PC-3 (cell line): ENCODE measurements around the gene STAT3. TPM values are rescaled to one million over a fixed set of nuclear protein-coding genes. Genes with fewer than 3 reads are reported as not detected.

Experiments used
- ATAC-seq: fragments of 200-7000 bp; cut with Tn5 transposase; 2 replicates; pipeline ENCODE4 v1.9.1; 2020; ENCODE audit warnings: mild to moderate bottlenecking, moderate library complexity
- BruUV-seq: library from RNA; stranded (reverse); fragments of 400-500 nt; replicated peaks from 2 replicates; lab custom pipeline; 2021; lab: Mats Ljungman, UMichigan
- CTCF ChIA-PET: fragments of 300-600 bp; sonication (Branson Sonifier 250); formaldehyde crosslinking; loops from one replicate; lab custom pipeline; 2022; ENCODE audit warnings: antibody characterized with exemption; lab: Charles Lee
- POLR2A ChIA-PET: fragments of 300-600 bp; sonication (Branson Sonifier 250); formaldehyde crosslinking; loops from one replicate; lab custom pipeline; 2022; ENCODE audit warnings: antibody characterized with exemption; ENCODE audit not compliant: unreplicated experiment; lab: Charles Lee
- DNase-seq: peaks from one replicate; pipeline ENCODE4 v3.0.0-alpha.2; 2015
- H2AFZ ChIP-seq: fragments of 300-600 bp; sonication (generic); 2 replicates; pipeline ENCODE4 v1.6.0; 2016; ENCODE audit warnings: antibody characterized with exemption, low read length
- H3F3A ChIP-seq: fragments of 300-600 bp; sonication (generic); one replicate; pipeline ENCODE4 v1.6.0; 2017; ENCODE audit warnings: antibody characterized with exemption, low read length, control low read depth, mild to moderate bottlenecking; ENCODE audit not compliant: unreplicated experiment
- H3K27ac ChIP-seq: fragments of 300-600 bp; sonication (generic); 2 replicates; pipeline ENCODE4 v1.5.1; 2016; ENCODE audit warnings: mild to moderate bottlenecking, low read length
- H3K27me3 ChIP-seq: fragments of 300-600 bp; sonication (generic); 2 replicates; pipeline ENCODE4 v1.6.1; 2016; ENCODE audit warnings: low read length, mixed read lengths
- H3K36me3 ChIP-seq: fragments of 300-600 bp; sonication (generic); 2 replicates; pipeline ENCODE4 v1.6.1; 2016; ENCODE audit warnings: low read depth, mixed run types, low read length, mixed read lengths
- H3K4me1 ChIP-seq: fragments of 300-600 bp; sonication (generic); 2 replicates; pipeline ENCODE4 v1.5.1; 2016; ENCODE audit warnings: low read length; ENCODE audit not compliant: insufficient read depth
- H3K4me2 ChIP-seq: fragments of 300-600 bp; sonication (generic); 2 replicates; pipeline ENCODE4 v1.6.0; 2016; ENCODE audit warnings: low read length
- H3K4me3 ChIP-seq: fragments of 300-600 bp; sonication (generic); 2 replicates; pipeline ENCODE4 v1.5.1; 2016; ENCODE audit warnings: mild to moderate bottlenecking, low read length, mixed read lengths
- H3K79me2 ChIP-seq: fragments of 300-600 bp; sonication (generic); 2 replicates; pipeline ENCODE4 v1.6.1; 2017; ENCODE audit warnings: low read length, mixed read lengths
- H3K9ac ChIP-seq: fragments of 300-600 bp; sonication (generic); 2 replicates; pipeline ENCODE4 v1.6.0; 2016; ENCODE audit warnings: mild to moderate bottlenecking, low read length
- H3K9me2 ChIP-seq: fragments of 300-600 bp; sonication (generic); replicated peaks from 2 replicates; pipeline ENCODE4 v1.6.1; 2016; ENCODE audit warnings: mixed run types, low read length, mixed read lengths
- H3K9me3 ChIP-seq: fragments of 300-600 bp; sonication (generic); 2 replicates; pipeline ENCODE4 v1.6.1; 2016; ENCODE audit warnings: low read length, mixed read lengths
- H4K20me1 ChIP-seq: fragments of 300-600 bp; sonication (generic); 2 replicates; pipeline ENCODE4 v1.6.1; 2016; ENCODE audit warnings: low read length, mixed read lengths
- CTCF ChIP-seq: fragments of 300-600 bp; sonication (generic); conservative IDR thresholded peaks from 2 replicates; pipeline ENCODE4 v1.5.1; 2017; ENCODE audit warnings: antibody characterized with exemption, low read depth, mild to moderate bottlenecking, low read length
- EZH2 ChIP-seq: fragments of 300-600 bp; sonication (generic); IDR thresholded peaks from one replicate; pipeline ENCODE4 v1.6.1; 2017; ENCODE audit warnings: antibody characterized with exemption, mild to moderate bottlenecking, low read length; ENCODE audit not compliant: unreplicated experiment
- EZH2phosphoT487 ChIP-seq: fragments of 300-600 bp; sonication (generic); IDR thresholded peaks from 2 replicates; pipeline ENCODE4 v1.6.1; 2018; ENCODE audit warnings: mild to moderate bottlenecking, antibody characterized with exemption, low read length, borderline replicate concordance
- intact Hi-C: fragments of 100-400 bp; cut with micrococcal nuclease; formaldehyde crosslinking; loops from 2 replicates; pipeline ENCODE4 v1.9.0; 2023
- total RNA-seq: library from RNA; depleted of rRNA; stranded (reverse); fragments of >200 nt; gene quantifications from 2 replicates; pipeline ENCODE4 v1.2.3, GENCODE V29; 2014

Gene STAT3
- total RNA-seq, 1 experiment from 2014 or later, result not detected

GRCh38 chr17:42313773-42314566 is 74.3 kb downstream of the STAT3 start:
- H3K36me3 ChIP-seq, result no peaks in the 10 kb centered on the region
- no peaks in the 10 kb centered on the region for H3F3A ChIP-seq
- no TSS peak for BruUV-seq
- no peak overlapping the region for H3K4me2 ChIP-seq
- no peak for TF ChIP-seq EZH2
- TF ChIP-seq CTCF, result no peak
- no peak for TF ChIP-seq EZH2phosphoT487
- no peak overlapping the region for H3K27ac ChIP-seq
- intact Hi-C loops, result no loop called here
- H3K9me3 ChIP-seq, result no peaks in the 10 kb centered on the region
- no peaks in the 10 kb centered on the region for H3K27me3 ChIP-seq
- H3K4me1 ChIP-seq, result no peaks in the 10 kb centered on the region
- CTCF ChIA-PET, result no interaction called here
- no peak overlapping the region for H3K4me3 ChIP-seq
- H3K9ac ChIP-seq, result no peak overlapping the region
- no peaks in the 10 kb centered on the region for H4K20me1 ChIP-seq
- POLR2A ChIA-PET, result no interaction called here
- no peaks in the 10 kb centered on the region for H3K9me2 ChIP-seq
- H2AFZ ChIP-seq, result no peak overlapping the region
- ATAC-seq, result no peak
- H3K79me2 ChIP-seq, result no peaks in the 10 kb centered on the region
- DNase-seq, result no peak

GRCh38 chr17:42313389-42313772 is 74.9 kb downstream of the STAT3 start:
- ATAC-seq (no peak), DNase-seq (no peak)
- POLR2A ChIA-PET, result no interaction called here
- intact Hi-C loops, result no loop called here
- Histone ChIP-seq H3K4me2 (no peak overlapping the region), H3K4me3 (no peak overlapping the region), H3K4me1 (no peaks in the 10 kb centered on the region), H4K20me1 (no peaks in the 10 kb centered on the region), H3K9me3 (no peaks in the 10 kb centered on the region), H3K9ac (no peak overlapping the region), H2AFZ (no peak overlapping the region), H3K27me3 (no peaks in the 10 kb centered on the region), H3K36me3 (no peaks in the 10 kb centered on the region), H3K79me2 (no peaks in the 10 kb centered on the region), H3K9me2 (no peaks in the 10 kb centered on the region), H3F3A (no peaks in the 10 kb centered on the region), H3K27ac (no peak overlapping the region)
- CTCF ChIA-PET, result no interaction called here
- TF ChIP-seq EZH2phosphoT487, result no peak
- TF ChIP-seq EZH2, result no peak
- no peak for TF ChIP-seq CTCF
- no TSS peak for BruUV-seq
